Smooth muscle cell (in vitro differentiated cells): ENCODE measurements around the gene EPHA7. TPM values are rescaled to one million over a fixed set of nuclear protein-coding genes. Genes with fewer than 3 reads are reported as not detected.

Experiments
- DNase-seq: peaks from one replicate; lab custom pipeline; 2025; ENCODE audit not compliant: unreplicated experiment; lab: John Stamatoyannopoulos, UW
- H2AFZ ChIP-seq: fragments of 200-600 bp; sonication (generic); 2 replicates; pipeline ENCODE4 v1.6.0; 2016; ENCODE audit warnings: antibody characterized with exemption, low read depth, mild to moderate bottlenecking
- H3F3A ChIP-seq: fragments of 200-600 bp; sonication (generic); 2 replicates; pipeline ENCODE4 v1.6.0; 2017; ENCODE audit warnings: antibody characterized with exemption, low read depth
- H3K27ac ChIP-seq: fragments of 200-600 bp; sonication (generic); 2 replicates; pipeline ENCODE4 v1.5.1; 2016; ENCODE audit warnings: low read depth, mild to moderate bottlenecking
- H3K27me3 ChIP-seq: fragments of 200-600 bp; sonication (generic); 2 replicates; pipeline ENCODE4 v1.6.1; 2016; ENCODE audit warnings: low read depth, mild to moderate bottlenecking
- H3K36me3 ChIP-seq: fragments of 200-600 bp; sonication (generic); 2 replicates; pipeline ENCODE4 v1.5.1; 2016; ENCODE audit warnings: low read depth
- H3K4me1 ChIP-seq: fragments of 200-600 bp; sonication (generic); 2 replicates; pipeline ENCODE4 v1.5.1; 2016; ENCODE audit warnings: low read depth
- H3K4me2 ChIP-seq: fragments of 200-600 bp; sonication (generic); 2 replicates; pipeline ENCODE4 v1.6.0; 2016; ENCODE audit warnings: mild to moderate bottlenecking
- H3K4me3 ChIP-seq: fragments of 200-600 bp; sonication (generic); 2 replicates; pipeline ENCODE4 v1.5.1; 2016; ENCODE audit warnings: mild to moderate bottlenecking
- H3K79me2 ChIP-seq: fragments of 200-600 bp; sonication (generic); 2 replicates; pipeline ENCODE4 v1.6.0; 2016; ENCODE audit warnings: low read depth, mild to moderate bottlenecking
- H3K9ac ChIP-seq: fragments of 200-600 bp; sonication (generic); 2 replicates; pipeline ENCODE4 v1.6.0; 2016; ENCODE audit warnings: low read depth
- H3K9me3 ChIP-seq: fragments of 200-600 bp; sonication (generic); replicated peaks from 2 replicates; pipeline ENCODE4 v1.5.1; 2016; ENCODE audit warnings: low read depth
- H4K20me1 ChIP-seq: fragments of 200-600 bp; sonication (generic); 2 replicates; pipeline ENCODE4 v1.6.0; 2016; ENCODE audit warnings: low read depth
- CTCF ChIP-seq: fragments of 200-600 bp; sonication (generic); IDR thresholded peaks from 2 replicates; pipeline ENCODE4 v1.5.1; 2017; ENCODE audit warnings: borderline replicate concordance, mild to moderate bottlenecking, antibody characterized with exemption; ENCODE audit not compliant: insufficient read depth, poor library complexity, severe bottlenecking
- WGBS: methylation state at CpG from one replicate; pipeline ENCODE4 v1.1.7; 2016; ENCODE audit warnings: low lambda C conversion rate; 5-methylcytosine and 5-hydroxymethylcytosine counted together
- polyA plus RNA-seq: library from polyadenylated mRNA; unstranded; fragments of >200 nt; fragmentation: Nextera tagmentation; extraction: Ambion mirVana; gene quantifications from 2 replicates; pipeline ENCODE4 v1.2.1, GENCODE V29; 2016
- total RNA-seq: library from RNA; depleted of rRNA; stranded (reverse); fragments of >200 nt; gene quantifications from 2 replicates; pipeline ENCODE4 v1.2.3, GENCODE V29; 2014

EPHA7 gene
- total and polyA plus RNA-seq, 2 experiments from 2014 or later: 2.0 to 6.2 TPM

DNA sequence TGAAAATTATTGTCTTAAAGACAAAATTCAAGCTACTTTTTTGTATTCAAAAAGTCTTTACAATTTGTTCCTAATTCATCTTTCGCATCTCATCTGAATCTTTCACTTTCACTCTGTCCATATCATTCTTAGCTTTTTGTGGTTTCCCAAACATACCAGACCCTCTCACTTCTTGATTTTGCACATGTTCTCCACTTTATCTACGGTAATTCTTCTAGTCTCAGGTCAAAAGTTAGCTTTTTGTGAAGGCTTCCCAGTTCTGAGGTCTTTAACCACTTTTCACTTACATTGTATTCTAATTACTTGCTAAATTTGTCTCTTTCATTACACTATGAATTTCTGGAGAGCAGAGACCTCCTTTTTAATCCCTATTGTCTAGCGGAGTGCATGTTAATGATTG, 34.6 kb upstream of the EPHA7 start:
- Histone ChIP-seq H3K9ac (no peak overlapping the region), H4K20me1 (no peaks in the 10 kb centered on the region), H3K36me3 (no peaks in the 10 kb centered on the region), H3K27ac (no peak overlapping the region), H3K27me3 (no peaks in the 10 kb centered on the region), H3K79me2 (no peaks in the 10 kb centered on the region), H3K4me3 (no peak overlapping the region), H3K4me2 (no peak overlapping the region), H3K9me3 (no peaks in the 10 kb centered on the region), H3K4me1 (no peaks in the 10 kb centered on the region), H2AFZ (no peak overlapping the region), H3F3A (no peaks in the 10 kb centered on the region)
- no peak for TF ChIP-seq CTCF
- 89% methylated on average over 3 of the region's 3 CpGs for WGBS
- DNase-seq: no peak

GRCh38 chr6:93447874-93448273, 28.5 kb upstream of the EPHA7 start:
- Histone ChIP-seq H3K36me3 (no peaks in the 10 kb centered on the region), H4K20me1 (no peaks in the 10 kb centered on the region), H3K4me3 (no peak overlapping the region), H3F3A (no peaks in the 10 kb centered on the region), H3K9ac (no peak overlapping the region), H3K79me2 (no peaks in the 10 kb centered on the region), H2AFZ (no peak overlapping the region), H3K4me1 (peaks cover 4% of the 10 kb centered on the region), H3K9me3 (no peaks in the 10 kb centered on the region), H3K27me3 (no peaks in the 10 kb centered on the region), H3K4me2 (no peak overlapping the region), H3K27ac (no peak overlapping the region)
- DNase-seq: no peak
- 86% methylated on average over 3 of the region's 3 CpGs for WGBS
- TF ChIP-seq CTCF: no peak

DNA sequence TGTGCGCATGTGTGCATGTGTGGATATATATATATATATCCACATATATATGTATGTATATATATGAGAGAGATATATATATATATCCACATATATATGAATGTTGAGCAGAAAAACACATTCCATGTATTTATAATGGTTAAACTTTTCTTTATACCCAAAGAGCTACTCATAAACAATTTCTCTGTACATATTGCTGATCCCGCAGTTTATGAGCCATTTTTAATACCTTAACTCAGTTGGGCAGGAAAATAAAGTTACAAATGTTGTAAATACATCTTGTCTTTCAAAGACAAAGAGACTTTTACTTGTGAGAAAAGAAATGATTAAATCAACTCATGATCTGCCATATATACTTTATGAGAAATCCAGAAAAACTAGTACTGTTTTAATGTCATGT, 18.1 kb upstream of the EPHA7 start:
- Histone ChIP-seq H2AFZ (no peak overlapping the region), H3K4me3 (no peak overlapping the region), H3K36me3 (no peaks in the 10 kb centered on the region), H4K20me1 (no peaks in the 10 kb centered on the region), H3K9ac (no peak overlapping the region), H3K27me3 (no peaks in the 10 kb centered on the region), H3K9me3 (no peaks in the 10 kb centered on the region), H3K27ac (no peak overlapping the region), H3K79me2 (no peaks in the 10 kb centered on the region), H3K4me1 (no peaks in the 10 kb centered on the region), H3F3A (no peaks in the 10 kb centered on the region), H3K4me2 (no peak overlapping the region)
- 98% methylated on average over 2 of the region's 2 CpGs for WGBS
- no peak for TF ChIP-seq CTCF
- DNase-seq: no peak

- Histone ChIP-seq H3K4me2 (no peak overlapping the region), H3K36me3 (no peaks in the 10 kb centered on the region), H3K27me3 (no peaks in the 10 kb centered on the region), H3K27ac (no peak overlapping the region), H4K20me1 (no peaks in the 10 kb centered on the region), H3K4me3 (no peak overlapping the region), H3F3A (no peaks in the 10 kb centered on the region), H3K79me2 (no peaks in the 10 kb centered on the region), H3K9me3 (no peaks in the 10 kb centered on the region), H3K4me1 (no peaks in the 10 kb centered on the region), H3K9ac (no peak overlapping the region), H2AFZ (no peak overlapping the region)
- WGBS: 96% methylated on average over 2 of the region's 2 CpGs
- TF ChIP-seq CTCF: no peak
- no peak for DNase-seq
These were observed 14.2 kb upstream of the EPHA7 start for GRCh38 chr6:93433592-93433991.
